ENCODE data around the gene TBC1D20.

- TF ChIP-seq EZH2 (IDR thresholded peaks at IDR 0.05; ENCODE audit: insufficient read depth, poor library complexity, severe bottlenecking) (no peak), EZH2phosphoT487 (IDR thresholded peaks at IDR 0.05; ENCODE audit: insufficient read depth, low read depth) (no peak)
Measured at GRCh38 chr20:472889-473292, 10.6 kb upstream of the TBC1D20 start.

Measured in GM23248 (cell line).